ENCODE data around the gene RPS27. TPM values are rescaled to one million over a fixed set of nuclear protein-coding genes. Genes with fewer than 3 reads are reported as not detected.

RPS27 gene
- total and polyA plus RNA-seq, 2 of the 13 experiments (the other 11 are each of a cell fraction or from before 2014, with no cell fraction given) = 3,737 to 9,964 TPM

DNA sequence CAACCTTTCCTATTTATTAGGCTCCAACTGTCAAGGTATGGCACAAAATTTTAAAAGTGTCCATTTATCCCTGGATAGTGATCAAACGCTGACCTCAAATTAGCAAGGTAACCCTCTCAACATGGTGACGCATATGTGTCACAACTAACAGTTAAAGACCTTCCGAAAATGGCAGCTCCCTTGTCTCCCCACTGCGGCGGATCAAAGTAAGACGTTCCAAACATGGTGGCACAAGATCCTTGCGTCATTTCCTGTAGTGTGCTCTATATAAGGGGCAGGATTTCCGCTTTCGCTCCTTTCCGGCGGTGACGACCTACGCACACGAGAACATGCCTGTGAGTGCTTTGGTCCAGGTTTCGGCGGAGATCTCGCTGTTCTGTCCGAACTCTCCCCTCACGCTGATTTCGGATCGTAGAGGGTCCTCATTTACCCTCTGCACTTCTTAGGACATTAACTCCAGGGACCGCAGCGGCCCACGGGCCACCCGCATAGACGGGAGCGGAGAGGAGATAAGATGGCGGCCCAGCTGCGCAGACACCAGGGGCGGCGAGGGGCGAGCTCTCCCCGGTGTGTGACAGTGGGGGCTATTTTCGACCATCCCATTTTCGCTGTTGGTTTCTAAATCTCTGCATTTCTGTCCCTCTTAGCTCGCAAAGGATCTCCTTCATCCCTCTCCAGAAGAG is at the start of gene RPS27 (continued):
- no peak for TF ChIP-seq ZNF710 (CRISPR knock-in tag; IDR thresholded peaks at IDR 0.05; ENCODE audit: borderline replicate concordance)
- no peak; the same call in none of the 2 replicates for TF ChIP-seq NFYB (CRISPR knock-in tag; IDR thresholded peaks at IDR 0.05)
- TF ChIP-seq SP1 (IDR thresholded peaks at IDR 0.05) = no peak
- TF ChIP-seq SP1 (CRISPR knock-in tag; IDR thresholded peaks at IDR 0.05) = peak; percentile 63
- no peak; the same call in 1 of the 2 replicates for TF ChIP-seq PAWR (CRISPR knock-in tag; IDR thresholded peaks at IDR 0.05; ENCODE audit: borderline replicate concordance)
- TF ChIP-seq ZNF432 (CRISPR knock-in tag; IDR thresholded peaks at IDR 0.05; ENCODE audit: borderline replicate concordance) = no peak
- peak; percentile 97; the same call in 1 of the 2 replicates for TF ChIP-seq ZNF383 (CRISPR knock-in tag; IDR thresholded peaks at IDR 0.05; ENCODE audit: borderline replicate concordance)
- TF ChIP-seq NCOA5 (CRISPR knock-in tag; IDR thresholded peaks at IDR 0.05) = no peak
- no peak for TF ChIP-seq ZMYM3 (CRISPR knock-in tag; IDR thresholded peaks at IDR 0.05)
- peak; percentile 100 for TF ChIP-seq THAP7 (CRISPR knock-in tag; IDR thresholded peaks at IDR 0.05)
- TF ChIP-seq KLF16 (CRISPR knock-in tag; IDR thresholded peaks at IDR 0.05) = peak in 1 of 2 experiments; percentile 95; a peak in 2 of 4 replicates
- TF ChIP-seq HNRNPUL1 (IDR thresholded peaks at IDR 0.05; ENCODE audit: low read depth, low read length) = no peak
- TF ChIP-seq ZNF367 (CRISPR knock-in tag; IDR thresholded peaks at IDR 0.05; ENCODE audit: borderline replicate concordance) = no peak
- TF ChIP-seq ZNF619 (CRISPR knock-in tag; IDR thresholded peaks at IDR 0.05) = no peak
- TF ChIP-seq ZNF773 (CRISPR knock-in tag; IDR thresholded peaks at IDR 0.05; ENCODE audit: borderline replicate concordance) = peak; percentile 65; the same call in 1 of the 2 replicates
- peak; percentile 93 for TF ChIP-seq MIER3 (CRISPR knock-in tag; IDR thresholded peaks at IDR 0.05; ENCODE audit: borderline replicate concordance)
- peak; percentile 94 for TF ChIP-seq THAP11 (CRISPR knock-in tag; IDR thresholded peaks at IDR 0.05)
- TF ChIP-seq ZNF430 (CRISPR knock-in tag; IDR thresholded peaks at IDR 0.05) = peak; percentile 68; the same call in 1 of the 2 replicates
- 0 out of 2 replicates have a peak, but pooled peaks have one; percentile 63 for TF ChIP-seq ZSCAN31 (CRISPR knock-in tag; IDR thresholded peaks at IDR 0.05; ENCODE audit: low read depth)
- TF ChIP-seq YEATS2 (CRISPR knock-in tag; IDR thresholded peaks at IDR 0.05; ENCODE audit: borderline replicate concordance) = peak; percentile 98
- TF ChIP-seq SNAPC4 (CRISPR knock-in tag; IDR thresholded peaks at IDR 0.05) = no peak
- no peak for TF ChIP-seq NR1H2 (CRISPR knock-in tag; IDR thresholded peaks at IDR 0.05; ENCODE audit: borderline replicate concordance, low read depth)
